GM21528 (cell line): ENCODE measurements around the gene CREG2.
"Not testable (repeated sequence)": the region's sequence is repeated elsewhere in the genome, so short reads cannot be mapped to it uniquely, and the experiment has no call there.

ENCODE experiments used
- ATAC-seq: cut with Tn5 transposase; IDR thresholded peaks from one replicate; pipeline ENCODE4 v1.9.1; 2021; ENCODE audit warnings: mild to moderate bottlenecking, moderate library complexity; ENCODE audit not compliant: unreplicated experiment, low FRiP score

CREG2 gene

DNA sequence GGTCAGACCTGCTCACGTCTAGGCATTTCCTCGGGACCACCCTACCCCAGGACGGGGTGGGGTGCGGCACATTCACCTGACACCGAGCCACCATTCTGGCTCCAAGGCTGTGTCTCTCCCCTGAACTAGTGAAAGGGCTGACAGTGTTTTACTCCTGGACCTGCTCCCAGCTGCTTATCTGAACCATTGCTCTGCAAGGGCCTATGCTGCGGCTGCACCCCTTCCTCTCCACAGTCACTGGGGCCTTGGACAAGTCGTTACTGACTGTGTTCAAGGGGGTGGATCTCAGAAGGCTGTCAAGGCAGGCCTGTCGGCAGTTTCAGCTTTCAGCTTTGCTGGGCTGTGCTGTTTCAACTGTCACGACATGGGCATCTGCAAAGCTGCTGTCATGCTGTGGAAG, 11.7 kb downstream of the CREG2 start:
- ATAC-seq = no peak

DNA sequence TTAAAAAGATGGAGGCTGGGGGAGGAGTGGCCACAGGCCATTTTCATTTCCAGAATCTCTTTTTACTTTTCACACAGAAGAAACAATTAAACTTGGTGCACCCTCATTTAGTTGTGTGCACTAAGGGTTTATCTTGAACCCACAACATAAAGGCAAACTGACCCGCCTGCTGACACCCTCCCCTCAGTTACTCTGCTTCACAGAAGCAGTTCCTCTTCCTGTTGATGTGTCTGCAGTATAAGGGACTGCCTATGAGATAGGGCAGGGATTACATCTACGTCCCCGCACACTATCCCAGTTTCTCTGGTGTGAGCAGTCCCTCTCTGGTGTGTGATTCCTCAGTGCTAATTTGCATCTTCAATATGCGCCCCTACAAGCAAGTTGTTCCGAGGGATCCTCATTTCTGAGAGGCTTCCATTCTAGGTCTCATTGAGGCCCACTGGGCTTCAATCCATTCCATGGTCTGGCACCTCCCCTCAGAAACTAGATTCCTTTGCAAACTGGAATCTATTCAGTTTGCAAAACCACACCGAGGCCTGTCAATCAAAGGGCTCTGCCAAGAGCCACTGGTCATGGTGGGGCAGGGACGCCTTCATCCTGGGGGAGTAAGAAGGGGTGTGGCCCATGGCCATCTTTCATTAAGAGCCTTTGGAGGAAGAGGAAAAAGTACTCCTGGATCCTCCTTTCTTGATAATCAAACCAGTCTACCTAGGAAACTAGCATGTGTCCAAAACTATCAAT, 12.3 kb downstream of the CREG2 start:
- ATAC-seq = no peak

DNA sequence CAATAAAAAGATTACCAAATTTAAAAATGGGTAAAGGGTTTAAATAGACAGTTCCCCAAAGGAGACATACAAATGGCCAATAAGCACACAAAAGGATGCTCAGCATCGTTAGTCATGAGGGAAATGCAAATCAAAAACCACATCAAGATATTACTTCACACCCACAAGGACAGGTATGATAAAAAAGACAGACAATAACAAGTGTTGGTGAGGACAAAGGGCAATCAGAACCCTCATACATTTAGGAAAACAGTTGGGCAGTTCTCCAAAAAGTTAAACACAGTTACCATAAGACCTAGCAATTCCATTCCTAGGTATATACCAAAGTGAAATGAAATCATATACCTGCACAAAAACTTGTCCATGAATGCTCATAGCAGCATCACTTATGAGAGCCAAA, 14.5 kb downstream of the CREG2 start:
- no peak for ATAC-seq

DNA sequence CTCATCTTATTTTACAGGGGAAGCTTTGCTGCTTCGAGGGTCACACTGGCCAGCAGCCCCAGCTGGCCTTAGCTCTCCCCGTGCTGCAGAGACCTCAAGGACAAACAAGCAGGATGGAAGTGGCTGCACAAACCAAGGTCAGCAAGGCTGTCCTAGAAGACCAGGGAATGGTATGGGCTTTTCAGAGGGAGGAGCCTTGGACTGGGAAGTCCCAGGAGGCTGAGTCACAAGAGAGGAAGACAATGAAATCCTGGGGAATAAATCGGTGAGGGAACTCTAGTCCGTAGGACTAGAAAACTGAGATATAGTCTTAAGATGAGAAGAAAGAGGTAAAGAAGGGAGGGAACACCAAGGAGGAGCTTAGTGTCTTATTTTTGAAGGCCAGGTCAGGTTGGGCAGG, 15.7 kb downstream of the CREG2 start:
- ATAC-seq = no peak

DNA sequence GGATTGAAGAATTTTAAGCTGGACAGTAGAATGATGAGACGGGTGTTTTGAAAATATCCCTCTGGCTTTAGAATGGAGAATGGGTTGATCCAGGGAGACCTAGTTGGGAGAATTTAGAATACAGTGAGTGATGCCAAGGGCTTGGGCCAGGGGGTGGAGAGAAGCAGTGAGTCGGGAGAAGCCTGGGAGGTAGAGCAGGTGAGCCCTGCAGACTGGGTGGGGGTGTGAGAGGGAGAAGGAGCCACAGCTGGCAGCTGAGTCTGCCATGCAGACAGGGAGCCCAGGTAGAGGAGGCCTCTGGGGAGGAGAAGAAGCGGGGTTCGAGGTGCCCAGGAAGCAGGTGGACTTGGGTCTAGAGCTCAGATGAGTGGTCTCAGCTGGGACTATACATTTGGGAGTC, 18.2 kb downstream of the CREG2 start:
- no peak for ATAC-seq

DNA sequence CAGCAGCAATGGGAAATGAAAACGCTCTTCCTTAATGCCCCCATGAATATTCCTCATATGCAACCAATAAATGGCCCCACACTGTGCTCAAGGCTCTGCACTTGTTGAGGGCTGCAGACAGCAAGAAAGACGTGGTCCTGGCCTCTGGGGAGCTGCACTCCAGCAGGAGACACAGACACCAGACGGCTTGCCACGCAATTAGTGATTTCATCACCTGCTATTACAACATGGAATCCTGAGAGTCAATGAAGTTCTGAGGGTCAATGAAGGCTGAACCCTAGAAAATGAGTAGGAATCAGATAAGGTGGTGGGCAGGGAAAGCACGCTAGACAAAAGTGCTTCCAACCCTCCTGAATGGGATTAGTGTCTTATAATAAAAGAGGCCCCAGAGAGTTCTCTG, 18.9 kb downstream of the CREG2 start:
- no peak for ATAC-seq

DNA sequence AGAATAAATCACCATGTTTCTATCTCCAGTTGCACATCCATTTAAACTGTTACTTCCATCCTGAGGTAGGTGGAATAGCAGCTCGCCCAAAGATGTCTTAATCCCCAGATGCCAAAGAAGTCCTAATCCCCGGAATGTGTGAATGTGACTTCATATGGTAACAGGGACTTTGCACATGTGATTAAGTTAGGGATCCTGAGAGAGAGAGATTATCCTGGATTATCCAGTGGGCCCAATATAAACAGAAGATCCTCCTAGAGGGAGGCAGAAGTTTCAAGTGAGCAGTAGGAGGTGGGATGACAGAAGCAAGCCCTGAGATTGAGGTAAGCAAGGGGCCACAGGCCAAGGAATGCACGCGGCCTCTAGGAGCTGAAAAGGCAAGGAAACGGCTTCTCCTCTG, 19.8 kb downstream of the CREG2 start:
- no peak for ATAC-seq

DNA sequence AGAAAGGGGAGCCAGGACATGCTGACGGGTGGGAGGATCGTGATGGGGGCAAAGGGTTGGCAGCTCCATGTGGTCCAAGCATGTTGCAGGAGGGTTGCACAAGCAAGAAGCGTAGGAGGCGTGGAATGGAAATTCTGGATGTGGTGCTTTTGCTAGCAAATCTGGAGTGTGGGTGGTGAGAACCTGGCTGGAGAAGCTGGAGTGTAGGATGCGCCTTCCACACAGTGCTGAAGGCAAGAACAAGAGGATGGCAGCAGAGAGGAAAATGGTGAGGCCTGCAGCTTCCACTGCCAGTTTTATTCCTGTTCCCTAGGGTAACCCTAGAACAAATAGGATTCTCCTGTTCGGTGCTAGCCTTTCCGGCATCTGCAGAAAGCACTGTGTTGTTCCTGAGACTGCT, 22.4 kb downstream of the CREG2 start:
- no peak for ATAC-seq

DNA sequence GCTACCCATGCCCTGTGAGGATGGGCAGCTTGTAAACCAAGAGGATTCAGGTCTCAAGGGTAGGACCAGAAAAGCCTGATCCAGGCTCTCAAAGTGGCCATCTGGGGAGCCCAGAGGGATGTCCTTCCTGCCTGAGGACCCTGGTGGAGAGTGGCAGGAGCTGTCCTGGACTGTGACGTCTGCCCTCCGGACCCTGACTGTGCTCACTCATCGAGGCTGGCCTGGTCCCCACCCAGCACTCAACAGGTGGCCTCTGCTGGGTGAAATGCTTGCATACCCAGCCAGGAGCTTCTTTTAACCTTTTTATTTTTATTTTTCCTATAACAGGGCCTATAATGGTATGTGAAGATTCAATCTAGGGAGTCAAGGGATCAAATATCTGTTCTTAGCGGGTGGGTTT, 24.5 kb downstream of the CREG2 start:
- no peak for ATAC-seq

DNA sequence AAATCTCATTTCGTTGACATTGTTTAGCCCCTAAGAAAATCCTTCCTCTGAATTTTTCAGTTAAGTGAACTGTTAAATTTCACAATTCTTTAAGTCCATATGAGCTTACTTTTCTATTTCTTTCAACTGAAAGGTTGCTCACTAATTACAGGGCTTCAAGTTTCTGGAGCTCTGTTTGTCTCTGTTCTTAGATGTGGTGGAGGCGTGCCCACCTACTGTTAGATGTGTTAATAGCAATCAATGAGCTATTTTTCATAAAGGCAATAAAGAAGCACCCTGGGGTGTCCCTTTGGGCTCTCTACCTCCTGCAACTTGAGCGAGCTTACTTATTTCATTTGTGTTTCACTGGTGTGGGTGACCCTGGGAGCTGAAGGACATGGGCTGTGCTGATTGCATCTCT, 25.0 kb downstream of the CREG2 start:
- no peak for ATAC-seq

DNA sequence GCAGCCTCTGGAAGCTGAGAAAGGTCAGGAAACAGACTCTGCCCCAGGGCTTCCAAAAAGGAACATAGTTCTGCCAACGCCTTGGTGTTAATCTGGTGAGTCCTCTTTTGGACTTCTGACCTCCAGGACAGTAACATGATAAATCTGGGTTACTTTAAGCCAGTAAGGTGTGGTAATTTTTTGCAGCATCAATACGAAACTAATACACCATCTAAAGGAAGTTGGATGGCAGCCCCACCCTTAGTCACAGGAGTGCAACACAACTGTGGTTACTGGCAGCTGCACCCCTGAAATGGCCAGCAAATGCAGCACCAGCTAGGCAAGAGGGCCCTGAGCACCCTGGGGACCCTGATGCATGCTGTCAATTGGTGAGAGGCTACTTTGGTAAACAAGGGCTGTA, 25.8 kb downstream of the CREG2 start:
- ATAC-seq = no peak

DNA sequence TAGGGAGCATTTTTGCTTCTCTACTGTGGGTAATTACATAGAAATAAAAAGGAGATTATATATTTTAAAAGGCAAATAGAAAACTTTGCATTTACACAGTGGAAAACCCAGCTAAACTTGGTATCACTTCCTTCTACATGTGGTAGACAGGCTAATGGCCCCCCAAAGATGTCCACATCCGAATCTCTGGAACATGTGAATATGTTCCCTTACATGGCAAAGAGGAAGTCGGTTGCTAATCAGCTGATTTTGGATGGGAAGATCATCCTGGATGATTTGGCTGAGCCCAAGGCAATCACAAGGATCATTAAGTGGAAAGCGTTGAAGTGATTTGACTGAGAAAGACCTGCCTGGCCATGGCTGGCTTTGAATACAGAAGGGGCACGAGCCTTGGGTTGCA, 26.2 kb downstream of the CREG2 start:
- no peak for ATAC-seq

DNA sequence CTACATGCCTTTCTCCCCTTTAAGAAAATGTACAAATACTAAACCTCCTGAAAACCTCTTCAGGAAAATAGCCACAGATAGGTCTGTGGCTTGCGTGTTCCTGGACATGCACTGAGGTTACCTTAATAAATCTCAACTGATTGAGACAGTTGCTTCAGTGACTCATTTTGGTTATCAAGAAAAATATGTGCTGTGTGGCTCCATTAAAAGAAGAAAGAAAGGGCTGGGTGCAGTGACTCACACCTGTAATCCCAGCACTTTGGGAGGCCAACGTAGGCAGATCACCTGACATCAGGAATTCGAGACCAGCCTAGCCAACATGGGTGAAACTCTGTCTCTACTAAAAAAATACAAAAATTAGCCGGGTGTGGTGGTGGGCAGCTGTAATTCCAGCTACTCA, 27.1 kb downstream of the CREG2 start:
- no peak for ATAC-seq

DNA sequence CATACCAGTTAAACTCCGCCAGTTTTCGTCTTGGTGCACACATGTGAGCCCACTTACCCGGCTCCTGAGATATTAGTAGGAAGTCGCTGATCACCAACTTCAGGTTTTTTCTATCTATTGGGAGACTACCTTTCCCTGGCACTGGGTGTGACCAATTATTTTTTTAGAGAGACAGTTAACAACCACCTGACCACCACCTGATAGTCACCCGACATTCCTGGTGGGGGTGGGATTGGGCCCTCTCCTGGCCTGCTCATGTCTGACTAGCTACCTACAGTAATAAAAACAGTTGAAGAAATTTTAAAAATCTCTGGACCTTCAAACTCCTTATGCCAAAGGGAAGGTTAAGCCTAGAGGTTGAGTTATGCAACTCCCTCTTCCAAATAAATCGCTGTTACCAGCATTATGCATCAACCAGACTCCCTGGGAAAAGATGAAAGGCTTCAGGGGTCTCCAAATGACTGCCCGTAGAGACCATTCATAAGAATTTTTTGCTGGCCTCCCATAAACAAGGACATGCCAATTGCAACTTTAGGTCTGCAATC, 27.8 kb downstream of the CREG2 start:
- ATAC-seq = no peak

DNA sequence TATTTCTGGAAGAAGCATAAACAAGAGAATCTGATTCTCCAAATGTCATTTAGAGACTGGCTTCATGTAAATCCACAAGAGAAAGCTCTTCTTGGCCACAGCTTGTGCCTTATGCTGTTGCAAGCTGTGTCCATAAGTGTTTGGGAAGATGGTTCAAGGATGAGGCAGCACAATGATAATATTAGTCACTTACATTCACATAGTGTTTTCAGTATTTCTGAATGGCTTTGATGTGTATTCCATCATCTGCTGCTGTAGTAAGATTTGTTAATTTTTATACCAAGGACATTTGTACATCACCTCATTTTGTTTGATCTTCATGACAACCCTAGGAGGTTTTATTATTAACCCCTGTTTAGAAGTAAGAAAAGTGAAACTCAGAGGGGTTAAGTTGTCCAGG, 29.9 kb downstream of the CREG2 start:
- no peak for ATAC-seq

DNA sequence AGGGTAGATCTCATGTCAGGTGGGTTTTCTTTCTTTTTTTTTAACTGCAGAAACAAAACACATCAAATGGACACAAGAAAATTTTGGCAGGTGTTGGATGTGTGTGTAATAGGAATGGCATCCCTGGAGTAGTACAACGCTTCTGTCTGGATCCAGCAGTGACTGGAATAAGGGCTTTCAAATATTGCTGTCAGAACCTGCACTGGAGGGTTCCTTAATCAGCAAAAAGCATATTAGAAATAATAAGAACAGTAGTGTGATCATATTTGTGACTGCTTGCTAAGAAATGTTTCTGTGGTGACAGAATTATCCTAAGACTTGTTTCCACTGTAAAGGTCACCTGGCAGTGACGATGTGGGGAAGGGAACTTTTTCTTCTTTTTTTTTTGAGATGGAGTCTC, 30.8 kb downstream of the CREG2 start:
- ATAC-seq = no peak

DNA sequence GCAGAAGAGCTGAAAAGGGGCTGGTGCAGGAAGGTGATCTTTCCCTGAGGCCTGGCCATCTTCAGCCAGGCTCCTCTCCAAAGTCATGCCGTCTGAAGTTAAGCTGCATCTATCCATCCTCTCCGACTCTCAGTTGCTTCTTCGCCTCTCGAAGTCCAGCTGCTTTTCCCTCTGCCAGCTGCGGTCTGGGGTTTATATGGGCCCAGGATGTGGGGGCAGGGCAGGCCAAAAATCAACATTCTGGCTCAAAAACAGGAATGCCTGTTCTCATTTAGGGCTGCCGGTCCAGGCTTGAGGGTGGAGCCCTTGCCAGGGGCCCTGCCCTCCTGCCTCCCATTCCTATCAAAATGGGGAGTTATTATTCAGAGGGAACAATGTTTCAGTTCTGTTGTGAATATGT, 31.2 kb downstream of the CREG2 start:
- ATAC-seq = no peak

DNA sequence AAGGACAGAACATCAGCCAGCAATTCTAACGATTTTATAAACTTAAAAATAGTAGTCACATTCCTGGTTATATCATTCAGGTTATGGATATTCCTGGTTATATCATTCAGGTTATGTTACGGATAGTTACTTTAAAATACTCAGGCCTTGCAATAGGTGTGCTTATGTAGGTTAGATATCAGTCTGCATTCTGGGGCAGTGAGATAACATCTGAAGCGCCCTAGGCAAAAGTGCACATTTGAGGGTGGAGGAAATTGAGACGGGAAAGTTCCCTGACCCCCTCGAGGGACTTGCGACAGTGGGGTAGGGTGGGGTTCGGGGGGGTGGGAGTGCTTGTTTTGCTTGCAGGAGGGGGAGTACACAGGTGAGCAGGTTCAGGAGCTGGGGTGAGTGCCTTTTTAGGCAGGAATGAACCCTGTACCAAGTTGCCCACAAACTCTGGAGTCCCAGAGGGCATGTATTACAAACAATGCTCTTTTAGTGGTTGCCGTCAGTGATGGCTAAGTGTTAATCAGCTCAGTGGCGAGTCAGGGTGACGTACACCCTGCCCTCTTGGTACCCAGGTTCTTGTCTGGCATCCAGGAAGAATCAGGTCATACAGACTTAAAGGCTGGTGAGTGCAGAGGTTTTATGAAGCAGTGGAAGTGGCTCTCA, 31.8 kb downstream of the CREG2 start:
- ATAC-seq = no peak

DNA sequence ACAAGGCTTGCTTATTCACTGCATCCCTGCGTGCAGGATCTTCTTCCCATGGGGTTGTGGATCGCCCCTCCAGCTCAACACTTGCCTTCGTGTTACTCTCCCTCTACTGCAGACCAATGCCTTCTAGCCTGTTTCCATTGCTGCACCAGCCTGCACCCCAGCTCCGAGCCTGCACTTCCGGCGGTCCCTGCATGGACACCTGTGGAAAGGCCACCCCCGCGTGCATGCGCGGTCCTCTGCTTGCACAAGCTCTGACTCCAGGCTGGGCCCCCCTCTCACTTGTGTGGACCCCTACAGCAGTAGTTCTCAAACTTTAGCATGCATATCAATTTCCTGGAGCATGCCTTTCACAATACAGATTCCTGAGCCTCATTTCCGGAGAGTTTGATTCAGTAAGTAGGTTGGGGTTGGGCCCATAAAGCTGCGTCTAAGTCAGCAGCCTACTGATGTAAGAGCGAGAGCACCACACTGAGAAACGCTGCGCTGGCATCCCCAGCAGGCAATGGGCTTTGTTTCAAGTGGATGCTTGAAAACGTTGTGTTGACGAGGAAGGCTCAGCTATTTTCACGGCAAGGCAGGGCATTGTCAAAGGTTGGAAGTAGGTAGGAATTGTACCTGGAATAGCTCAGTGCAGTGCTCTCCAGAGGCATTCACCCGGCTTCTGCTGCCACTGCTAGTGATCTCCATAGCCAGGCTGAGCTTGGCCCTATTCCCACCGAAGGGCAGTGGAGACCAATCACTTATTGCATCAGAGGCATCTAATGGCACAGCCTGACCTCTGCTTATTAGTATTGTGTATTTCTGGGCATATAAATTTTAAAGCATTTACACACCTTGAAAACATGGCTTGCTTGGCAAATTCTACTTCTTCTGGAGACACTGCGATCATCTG, 32.6 kb downstream of the CREG2 start:
- ATAC-seq = no peak

DNA sequence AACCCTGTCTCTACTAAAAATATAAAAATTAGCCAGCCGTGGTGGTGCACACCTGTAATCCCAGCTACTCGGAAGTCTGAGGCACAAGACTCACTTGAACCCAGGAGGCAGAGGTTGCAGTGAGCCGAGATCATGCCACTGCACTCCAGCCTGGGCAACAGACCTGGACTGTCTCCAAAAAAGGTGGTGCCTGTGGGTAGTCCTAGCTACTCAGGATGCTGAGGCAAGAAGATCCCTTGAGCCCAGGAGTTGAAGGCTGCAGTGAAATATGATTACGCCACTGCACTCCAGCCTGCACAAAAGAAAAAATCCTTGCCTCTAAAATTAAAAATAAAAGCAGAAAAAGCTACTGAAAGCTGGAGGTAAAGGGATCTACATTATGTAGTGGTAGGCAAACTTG, 34.7 kb downstream of the CREG2 start:
- not testable (repeated sequence) for ATAC-seq

DNA sequence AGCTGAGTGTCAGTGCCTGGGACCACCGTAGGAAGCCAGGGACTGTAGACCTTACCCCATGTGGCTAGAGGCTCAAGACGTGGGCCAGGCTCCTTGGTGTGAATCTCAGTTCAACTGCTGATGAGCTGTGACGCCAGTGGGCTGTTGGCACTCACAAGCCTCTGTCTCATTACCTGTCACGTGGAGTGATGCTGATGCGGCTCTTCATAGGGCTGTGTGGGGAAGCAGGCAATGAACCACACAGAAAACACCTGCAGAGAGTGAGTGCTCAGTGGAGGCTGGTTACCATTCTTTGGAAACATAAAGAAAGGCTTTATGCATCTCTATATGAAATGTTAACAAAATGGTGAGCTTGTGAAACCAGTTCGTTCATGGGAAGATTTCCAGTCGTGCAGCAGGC, 36.1 kb downstream of the CREG2 start:
- ATAC-seq = no peak
